ENCODE measurements around the gene SPATA2L. TPM values are rescaled to one million over a fixed set of nuclear protein-coding genes. Genes with fewer than 3 reads are reported as not detected.

SPATA2L gene
- total RNA-seq, 1 donor from 2014 or later = 16.2 TPM

DNA sequence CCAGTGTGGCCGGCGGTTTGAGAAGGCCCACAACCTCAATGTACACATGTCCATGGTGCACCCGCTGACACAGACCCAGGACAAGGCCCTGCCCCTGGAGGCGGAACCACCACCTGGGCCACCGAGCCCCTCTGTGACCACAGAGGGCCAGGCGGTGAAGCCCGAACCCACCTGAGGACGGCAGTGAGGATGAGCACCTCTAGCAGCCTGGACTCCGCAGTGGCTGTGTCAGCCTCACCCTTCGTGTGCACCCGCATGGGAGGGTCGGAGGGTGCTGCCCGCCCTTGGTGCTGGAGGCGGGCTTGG is 36.5 kb upstream of the SPATA2L start:
- no peak overlapping the region for H3K27ac ChIP-seq
- H3K4me1 ChIP-seq = no peaks in the 10 kb centered on the region
- H3K36me3 ChIP-seq = peaks cover 0 to 74% of the 10 kb centered on the region in 2 donors
- H3K9me3 ChIP-seq = no peaks in the 10 kb centered on the region
- no peak overlapping the region for H3K4me3 ChIP-seq
- H3K27me3 ChIP-seq = no peaks in the 10 kb centered on the region
- DNase-seq (ENCODE audit: extremely low spot score in 2 of 2) = no peak
- intact Hi-C loops (cut with DNase I) = no loop called here
- TF ChIP-seq POLR2A (IDR thresholded peaks at IDR 0.05) (no peak), CTCF (IDR thresholded peaks at IDR 0.05) (no peak), POLR2AphosphoS5 (IDR thresholded peaks at IDR 0.05; ENCODE audit: insufficient read depth in 1 of 2, low read depth in 1 of 2) (no peak)

DNA sequence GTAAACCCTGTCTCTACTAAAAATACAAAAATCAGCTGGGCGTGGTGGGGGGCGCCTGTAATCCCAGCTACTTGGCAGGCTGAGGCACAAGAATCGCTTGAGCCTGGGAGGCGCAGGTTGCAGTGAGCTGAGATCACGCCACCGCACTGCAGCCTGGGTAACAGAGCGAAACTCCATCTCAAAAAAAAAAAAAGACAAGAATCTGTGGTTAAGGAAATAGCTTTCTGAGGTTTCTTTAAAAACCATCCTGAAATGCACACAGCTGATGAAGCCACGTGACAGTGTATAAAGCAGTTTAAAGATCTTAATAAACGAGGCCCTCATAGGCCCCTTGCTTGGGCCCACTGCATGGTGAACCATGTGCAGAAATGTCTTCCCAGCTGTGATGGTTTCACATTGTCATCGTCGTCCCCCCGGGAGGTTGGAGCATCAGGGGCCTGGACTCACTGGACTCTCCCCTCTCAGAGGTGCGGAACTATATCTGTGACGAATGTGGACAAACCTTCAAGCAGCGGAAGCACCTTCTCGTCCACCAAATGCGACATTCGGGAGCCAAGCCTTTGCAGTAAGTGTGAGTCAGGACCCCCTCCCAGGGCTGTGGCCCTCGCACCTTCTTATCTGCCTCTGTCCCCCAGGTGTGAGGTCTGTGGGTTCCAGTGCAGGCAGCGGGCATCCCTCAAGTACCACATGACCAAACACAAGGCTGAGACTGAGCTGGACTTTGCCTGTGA is 36.0 kb upstream of the SPATA2L start:
- intact Hi-C loops (cut with DNase I) = no loop called here
- Histone ChIP-seq H3K27ac (no peak overlapping the region), H3K9me3 (no peaks in the 10 kb centered on the region), H3K36me3 (peaks cover 0 to 77% of the 10 kb centered on the region in 2 donors), H3K27me3 (no peaks in the 10 kb centered on the region), H3K4me1 (no peaks in the 10 kb centered on the region), H3K4me3 (no peak overlapping the region)
- no peak for TF ChIP-seq POLR2A (IDR thresholded peaks at IDR 0.05)
- no peak for TF ChIP-seq CTCF (IDR thresholded peaks at IDR 0.05)
- TF ChIP-seq POLR2AphosphoS5 (IDR thresholded peaks at IDR 0.05; ENCODE audit: insufficient read depth in 1 of 2, low read depth in 1 of 2) = no peak
- no peak for DNase-seq (ENCODE audit: extremely low spot score in 2 of 2)

- DNase-seq (ENCODE audit: extremely low spot score in 2 of 2) = no peak
- no peaks in the 10 kb centered on the region for H3K4me1 ChIP-seq
- H3K4me3 ChIP-seq = no peak overlapping the region
- H3K36me3 ChIP-seq = peaks cover 0 to 86% of the 10 kb centered on the region in 2 donors
- TF ChIP-seq POLR2AphosphoS5 (IDR thresholded peaks at IDR 0.05; ENCODE audit: insufficient read depth in 1 of 2, low read depth in 1 of 2) = no peak
- TF ChIP-seq CTCF (IDR thresholded peaks at IDR 0.05) = no peak
- TF ChIP-seq POLR2A (IDR thresholded peaks at IDR 0.05) = no peak
- H3K27me3 ChIP-seq = no peaks in the 10 kb centered on the region
- H3K27ac ChIP-seq = no peak overlapping the region
- H3K9me3 ChIP-seq = no peaks in the 10 kb centered on the region
- intact Hi-C loops (cut with DNase I) = no loop called here
Observed at GRCh38 chr16:89736554-89736953, 35.0 kb upstream of the SPATA2L start.

GRCh38 chr16:89733792-89734191 is 32.3 kb upstream of the SPATA2L start:
- H3K4me1 ChIP-seq = no peaks in the 10 kb centered on the region
- no peaks in the 10 kb centered on the region for H3K27me3 ChIP-seq
- H3K36me3 ChIP-seq = peaks cover 0 to 98% of the 10 kb centered on the region in 2 donors
- no peak for DNase-seq (ENCODE audit: extremely low spot score in 2 of 2)
- no peak overlapping the region for H3K27ac ChIP-seq
- no peaks in the 10 kb centered on the region for H3K9me3 ChIP-seq
- TF ChIP-seq CTCF (IDR thresholded peaks at IDR 0.05) = no peak
- TF ChIP-seq POLR2AphosphoS5 (IDR thresholded peaks at IDR 0.05; ENCODE audit: insufficient read depth in 1 of 2, low read depth in 1 of 2) = no peak
- TF ChIP-seq POLR2A (IDR thresholded peaks at IDR 0.05) = no peak
- intact Hi-C loops (cut with DNase I) = no loop called here
- H3K4me3 ChIP-seq = no peak overlapping the region

- H3K27me3 ChIP-seq = no peaks in the 10 kb centered on the region
- H3K4me1 ChIP-seq = no peaks in the 10 kb centered on the region
- intact Hi-C loops (cut with DNase I) = no loop called here
- H3K9me3 ChIP-seq = no peaks in the 10 kb centered on the region
- no peak for DNase-seq (ENCODE audit: extremely low spot score in 2 of 2)
- TF ChIP-seq CTCF (IDR thresholded peaks at IDR 0.05) (no peak), POLR2AphosphoS5 (IDR thresholded peaks at IDR 0.05; ENCODE audit: insufficient read depth in 1 of 2, low read depth in 1 of 2) (no peak)
- no peak overlapping the region for H3K4me3 ChIP-seq
- H3K27ac ChIP-seq = no peak overlapping the region
- peaks cover 0 to 95% of the 10 kb centered on the region in 2 donors for H3K36me3 ChIP-seq
Observed at GRCh38 chr16:89733322-89733721, 31.8 kb upstream of the SPATA2L start.

All from vagina (tissue), 2 donors.